ENCODE measurements around the gene DMD. TPM values are rescaled to one million over a fixed set of nuclear protein-coding genes. Genes with fewer than 3 reads are reported as not detected.

The DMD gene
- total RNA-seq, 1 donor from 2014 or later = 116 TPM

DNA sequence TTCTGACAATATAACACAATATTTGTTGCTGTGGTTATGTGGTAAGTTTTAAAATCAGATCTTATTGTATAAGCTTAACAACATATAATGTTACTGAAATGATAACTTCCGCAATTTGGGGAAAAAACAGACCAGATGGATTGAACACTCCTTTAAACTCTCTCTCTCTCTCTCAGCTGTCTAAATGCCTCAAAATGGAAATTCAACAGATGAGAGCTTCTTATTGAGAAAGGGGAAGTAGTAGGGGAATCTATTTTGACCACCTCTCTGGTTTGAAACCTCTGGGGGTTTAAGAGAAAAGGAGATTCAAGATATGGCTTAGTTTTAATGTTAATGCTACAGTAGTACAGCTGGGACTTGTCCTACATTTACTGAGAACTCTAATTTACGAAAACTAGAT lies 40.3 kb downstream of the DMD start:
- ATAC-seq (no peak), DNase-seq (ENCODE audit: missing footprints) (no peak)
- intact Hi-C loops (cut with DNase I) = no loop called here

- intact Hi-C loops (cut with DNase I) = no loop called here
- ATAC-seq = no peak
Measured at GRCh38 chrX:33161829-33162228, 49.5 kb downstream of the DMD start.

DNA sequence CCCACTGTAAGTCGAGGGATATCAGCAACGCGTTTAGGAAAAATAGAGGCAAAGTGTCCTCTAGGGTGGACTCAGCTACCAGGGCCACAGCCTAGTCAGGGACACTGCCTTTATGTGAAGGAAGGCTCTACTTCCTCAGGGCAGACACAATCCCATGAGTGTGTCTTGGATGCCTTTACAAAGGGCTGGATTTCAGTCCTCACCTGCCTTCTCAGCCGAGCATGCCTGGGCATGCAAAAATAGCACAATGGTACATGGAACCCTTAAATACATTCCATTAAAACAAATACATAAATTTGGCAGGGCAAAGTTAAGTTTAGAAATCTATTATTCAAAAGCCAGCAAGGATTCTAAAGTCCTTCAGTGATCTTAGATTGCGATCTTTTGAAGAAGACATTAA lies 51.1 kb downstream of the DMD start:
- intact Hi-C loops (cut with DNase I) = no loop called here
- no peak for ATAC-seq
- no peak for DNase-seq (ENCODE audit: missing footprints)

More at GRCh38 chrX:33161829-33162228, 49.5 kb downstream of the DMD start:
- no peak for DNase-seq (ENCODE audit: missing footprints)

DNA sequence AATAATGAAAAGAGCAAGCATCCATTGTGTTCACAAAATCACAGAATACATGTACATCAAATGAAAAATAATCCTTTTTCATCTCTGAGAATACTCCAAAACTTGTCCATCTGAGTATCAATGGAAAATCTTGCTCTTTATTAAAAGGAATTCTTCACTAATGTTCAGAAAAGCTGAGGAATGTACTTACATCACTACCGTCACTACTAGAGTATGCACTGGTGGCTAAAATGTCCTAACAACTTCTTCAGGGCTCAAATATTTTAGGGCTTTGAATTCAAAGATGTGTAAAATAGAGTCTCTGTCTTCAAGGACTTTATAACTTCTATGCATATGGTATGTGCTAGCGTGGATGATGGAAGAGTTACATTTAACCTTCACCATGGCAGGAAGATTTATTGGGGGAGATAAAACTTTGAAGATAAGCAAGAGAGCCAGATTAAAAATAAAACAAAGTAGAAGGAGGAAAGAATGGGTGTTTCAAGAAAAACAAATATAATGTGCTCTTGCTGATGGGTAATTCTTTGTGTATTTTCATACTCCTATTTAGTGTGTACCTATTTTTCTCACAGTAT lies 55.1 kb downstream of the DMD start:
- intact Hi-C loops (cut with DNase I) = no loop called here
- ATAC-seq = no peak
- DNase-seq (ENCODE audit: missing footprints) = no peak

- ATAC-seq (no peak), DNase-seq (ENCODE audit: missing footprints) (no peak)
- intact Hi-C loops (cut with DNase I) = no loop called here
Measured at GRCh38 chrX:33149580-33149979, 61.8 kb downstream of the DMD start.

DNA sequence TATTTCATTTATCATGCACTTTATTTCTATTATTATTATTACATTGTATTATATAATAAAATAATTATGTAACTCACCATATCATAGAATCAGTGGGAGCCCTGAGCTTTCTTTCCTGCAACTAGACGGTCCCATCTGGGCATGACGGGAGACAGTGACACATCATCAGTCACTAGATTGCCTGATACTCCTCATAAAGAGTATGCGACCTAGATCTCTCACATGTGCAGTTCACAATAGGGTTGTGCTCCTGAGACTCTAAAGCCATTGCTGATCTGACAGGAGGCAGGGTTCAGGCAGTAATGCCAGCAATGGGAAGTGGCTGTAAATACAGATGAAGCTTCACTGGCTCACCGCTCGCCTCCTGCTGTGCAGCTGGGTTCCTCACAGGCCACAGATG lies 62.3 kb downstream of the DMD start:
- intact Hi-C loops (cut with DNase I) = no loop called here
- DNase-seq (ENCODE audit: missing footprints) (no peak), ATAC-seq (no peak)

DNA sequence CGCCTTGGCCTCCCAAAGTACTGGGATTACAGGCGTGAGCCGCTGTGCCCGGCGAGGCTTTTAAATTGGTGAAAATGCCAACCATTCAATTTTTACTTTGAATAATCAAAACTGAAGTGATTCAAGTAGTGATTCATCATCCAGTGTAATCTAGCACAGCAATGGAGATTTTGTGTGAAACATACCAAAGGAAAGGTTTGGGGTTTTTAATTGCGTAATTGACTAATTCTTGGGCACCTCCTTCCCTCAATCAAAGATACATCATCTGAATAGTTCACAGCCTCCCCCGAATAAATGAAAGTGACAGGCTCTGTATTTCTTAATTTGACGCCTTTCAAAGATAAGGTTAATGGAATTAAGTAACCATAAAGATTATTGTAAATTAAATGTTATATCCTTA lies 69.0 kb downstream of the DMD start:
- ATAC-seq = no peak

DNA sequence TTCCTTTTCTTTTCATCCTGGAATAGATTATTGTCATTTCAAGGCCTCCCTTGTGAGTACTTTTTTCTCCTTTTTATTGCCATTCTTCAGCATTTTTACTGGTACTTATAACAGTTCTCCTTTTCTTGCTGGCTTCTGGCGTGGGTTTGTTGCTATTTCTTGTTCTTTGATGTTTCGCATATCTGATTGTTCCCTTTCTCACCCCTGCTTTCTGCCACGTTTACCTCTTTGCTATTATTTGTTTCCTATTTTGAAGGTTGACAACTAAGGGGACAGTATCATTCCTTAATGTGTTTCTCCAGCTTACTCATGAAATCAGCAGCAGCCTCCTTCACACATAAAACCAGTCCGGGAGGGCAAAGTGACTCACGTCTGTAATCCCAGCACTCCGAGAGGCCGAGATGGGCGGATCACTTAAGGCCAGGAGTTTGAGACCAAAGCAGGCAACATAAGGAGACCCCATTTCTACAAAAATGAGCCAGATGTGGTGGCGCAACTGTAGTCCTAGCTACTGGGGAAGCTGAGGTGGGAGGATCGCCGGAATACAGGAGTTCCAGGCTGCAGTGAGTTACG lies 72.6 kb downstream of the DMD start:
- no peak for ATAC-seq
- intact Hi-C loops (cut with DNase I) = no loop called here
- no peak for DNase-seq (ENCODE audit: missing footprints)

More for the DNA sequence above, 69.0 kb downstream of the DMD start:
- DNase-seq (ENCODE audit: missing footprints) = no peak
- intact Hi-C loops (cut with DNase I) = no loop called here

- intact Hi-C loops (cut with DNase I) = no loop called here
- ATAC-seq = no peak
- no peak for DNase-seq (ENCODE audit: missing footprints)
Measured at GRCh38 chrX:33134164-33134563, 77.2 kb downstream of the DMD start.

- no peak for ATAC-seq
- no peak for DNase-seq (ENCODE audit: missing footprints)
- intact Hi-C loops (cut with DNase I) = no loop called here
Measured at GRCh38 chrX:33133320-33133719, 78.0 kb downstream of the DMD start.

DNA sequence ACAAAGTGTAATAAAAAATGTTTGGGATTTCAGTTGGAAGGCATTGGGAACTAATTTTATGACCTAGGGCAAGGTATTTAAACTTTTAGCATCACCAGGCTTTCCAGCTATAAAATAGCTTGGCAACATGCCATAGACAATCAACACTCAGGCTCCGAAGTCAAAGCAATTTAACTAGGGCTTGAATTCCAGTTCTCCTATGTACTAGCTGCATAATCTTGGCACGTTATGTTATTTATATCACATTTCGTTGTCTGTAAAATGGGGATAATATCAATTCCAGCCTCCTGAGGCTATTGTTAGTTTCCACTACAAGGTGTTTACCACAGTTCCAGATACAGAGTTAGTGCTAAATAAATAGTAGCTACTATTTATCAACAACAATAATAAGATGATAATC lies 78.8 kb downstream of the DMD start:
- intact Hi-C loops (cut with DNase I) = no loop called here
- no peak for ATAC-seq

DNA sequence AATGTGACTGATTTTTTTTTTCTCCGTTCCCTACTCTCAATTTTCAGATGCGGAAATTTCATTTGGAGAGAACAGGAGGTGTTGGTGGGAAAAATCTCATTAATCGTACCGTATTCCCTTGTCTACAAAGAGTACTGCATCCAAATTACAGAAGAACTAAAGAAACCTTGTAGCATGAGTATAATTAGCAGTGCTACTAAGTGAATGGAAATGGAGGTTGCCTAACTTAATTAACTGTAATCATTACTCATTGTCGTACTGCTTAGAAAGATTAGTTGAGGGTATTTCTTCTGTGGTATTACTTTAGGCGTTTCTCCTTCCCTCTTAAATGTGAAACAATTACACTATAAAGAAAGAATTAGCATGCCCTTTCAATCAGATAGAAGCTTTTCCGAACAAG lies 81.7 kb downstream of the DMD start:
- DNase-seq (ENCODE audit: missing footprints) (no peak), ATAC-seq (no peak)
- intact Hi-C loops (cut with DNase I) = no loop called here

More for the DNA sequence above, 78.8 kb downstream of the DMD start:
- DNase-seq (ENCODE audit: missing footprints) = no peak

- no peak for ATAC-seq
- no peak for DNase-seq (ENCODE audit: missing footprints)
- intact Hi-C loops (cut with DNase I) = no loop called here
Measured at GRCh38 chrX:33128048-33128805, 83.1 kb downstream of the DMD start.

- DNase-seq (ENCODE audit: missing footprints) (no peak), ATAC-seq (no peak)
- intact Hi-C loops (cut with DNase I) = no loop called here
Measured at GRCh38 chrX:33126469-33126868, 84.9 kb downstream of the DMD start.

DNA sequence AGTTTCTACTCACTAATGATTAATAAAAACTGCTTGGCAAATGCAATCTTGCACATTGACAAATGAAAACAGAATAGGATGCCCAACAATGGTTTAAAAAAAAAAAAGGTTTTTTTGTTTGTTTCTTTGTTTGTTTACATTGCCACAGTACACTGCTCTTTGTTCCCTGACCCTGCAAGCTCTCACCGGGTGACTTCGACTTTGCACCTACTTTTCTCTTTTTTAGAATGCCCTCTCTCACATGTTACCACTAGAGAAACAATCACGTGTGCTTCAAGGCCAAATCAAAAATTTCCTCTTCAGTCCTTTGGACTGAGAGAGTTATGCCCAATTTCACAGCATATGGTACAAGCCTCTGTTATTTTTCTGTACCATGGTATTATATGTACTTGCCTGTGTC lies 101.5 kb downstream of the DMD start:
- no peak for DNase-seq (ENCODE audit: missing footprints)
- intact Hi-C loops (cut with DNase I) = no loop called here
- no peak for ATAC-seq

- no peak for DNase-seq (ENCODE audit: missing footprints)
- intact Hi-C loops (cut with DNase I) = no loop called here
- ATAC-seq = no peak
Measured at GRCh38 chrX:33106737-33107136, 104.6 kb downstream of the DMD start.

GRCh38 chrX:33095079-33095478 lies 116.3 kb downstream of the DMD start:
- DNase-seq (ENCODE audit: missing footprints) (no peak), ATAC-seq (no peak)
- intact Hi-C loops (cut with DNase I) = no loop called here

DNA sequence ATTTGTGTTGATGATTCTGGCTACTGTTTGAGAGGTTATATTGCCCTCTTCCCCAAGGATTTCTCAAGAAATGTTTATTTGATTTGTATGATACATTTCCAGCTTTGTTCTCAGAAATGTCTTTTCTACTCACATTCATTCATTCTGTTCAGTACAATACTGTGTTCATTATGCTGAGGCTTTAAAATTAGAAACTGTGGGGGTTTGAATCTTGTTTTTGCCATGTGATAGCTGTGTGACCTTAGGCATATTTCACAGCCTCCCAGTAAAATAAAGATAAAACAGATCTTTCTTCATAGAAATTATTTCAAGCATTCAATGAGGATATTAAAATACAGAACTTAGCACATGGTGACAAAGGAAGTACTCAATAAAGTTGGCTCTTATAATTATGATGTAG lies 123.9 kb downstream of the DMD start:
- ATAC-seq (no peak), DNase-seq (ENCODE audit: missing footprints) (no peak)
- intact Hi-C loops (cut with DNase I) = no loop called here

DNA sequence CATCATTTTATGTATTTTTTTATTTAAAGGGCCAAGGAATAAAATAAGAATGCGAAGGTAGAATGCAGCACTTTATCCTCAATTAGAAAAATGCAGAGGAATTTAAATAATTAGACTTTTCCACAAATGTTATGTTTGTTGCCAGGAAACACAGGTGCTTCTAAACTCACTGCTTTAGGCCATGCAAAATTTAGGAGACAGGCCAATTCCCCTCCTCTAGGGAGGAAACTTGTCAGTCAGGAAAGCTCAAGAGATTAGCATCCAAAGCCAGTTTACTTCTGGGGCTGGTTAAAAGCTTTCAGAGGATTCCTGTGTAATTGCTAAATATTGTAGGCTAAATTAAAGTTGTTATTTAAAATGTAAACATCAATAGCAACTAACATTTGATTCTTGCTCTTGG lies 124.5 kb downstream of the DMD start:
- no peak for DNase-seq (ENCODE audit: missing footprints)
- intact Hi-C loops (cut with DNase I) = no loop called here
- ATAC-seq = no peak

DNA sequence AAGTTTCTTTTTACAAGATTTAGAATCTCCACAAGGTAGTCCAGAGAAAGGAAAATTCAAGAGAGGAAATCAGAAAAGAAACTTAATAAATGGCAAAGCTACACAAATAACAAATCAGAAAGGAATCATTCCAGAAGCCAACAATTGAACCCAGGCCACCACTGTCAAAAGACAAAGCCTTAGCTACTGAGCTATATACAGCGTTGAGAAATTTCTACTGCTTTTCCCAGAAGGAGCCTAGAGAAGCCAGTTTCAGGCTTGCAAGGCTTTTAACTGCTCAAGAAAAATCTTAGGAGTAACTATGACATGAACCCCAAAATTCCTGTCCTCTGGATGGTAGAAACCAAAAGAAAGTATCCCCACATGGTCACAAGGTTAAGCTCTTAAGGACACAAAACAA lies 129.0 kb downstream of the DMD start:
- ATAC-seq (no peak), DNase-seq (ENCODE audit: missing footprints) (no peak)
- intact Hi-C loops (cut with DNase I) = no loop called here

GRCh38 chrX:33078273-33078672 lies 133.1 kb downstream of the DMD start:
- no peak for DNase-seq (ENCODE audit: missing footprints)
- no peak for ATAC-seq
- intact Hi-C loops (cut with DNase I) = no loop called here
